ENCODE results near the gene TCF3. TPM values are rescaled to one million over a fixed set of nuclear protein-coding genes. Genes with fewer than 3 reads are reported as not detected.

Gene TCF3
- total and polyA plus RNA-seq, 4 donors, result 36.9 to 58.1 (median 45.2) TPM

- 7 to 36% methylated on average over 14 to 63 of the region's 63 CpGs for WGBS, 2 donors
- H3K4me1 ChIP-seq (ENCODE audit: control insufficient read depth in 5 of 5, insufficient read depth in 5 of 5, low read length in 5 of 5), result peaks cover 0 to 12% (median 0%) of the 10 kb centered on the region in 5 donors
- H3K27ac ChIP-seq (ENCODE audit: low read depth in 1 of 2, low read length in 1 of 2), result peak within 1 kb of the TSS; percentile 73 to 90
- no peaks in the 10 kb centered on the region for H3K9me3 ChIP-seq (ENCODE audit: control insufficient read depth in 4 of 4, insufficient read depth in 3 of 4, low read length in 3 of 4)
- TF ChIP-seq CTCF (IDR thresholded peaks at IDR 0.05; ENCODE audit: control extremely low read depth, extremely low read depth), result no peak
- H3K27me3 ChIP-seq (ENCODE audit: control insufficient read depth in 3 of 3, insufficient read depth in 3 of 3, low read length in 2 of 3), result no peaks in the 10 kb centered on the region
- H3K4me3 ChIP-seq, result peak within 1 kb of the TSS; percentile 75
- peak within 1 kb of the TSS; percentile 61 to 91 for H3K9ac ChIP-seq (ENCODE audit: insufficient read depth in 1 of 2, low read length in 2 of 2)
- ATAC-seq (ENCODE audit: insufficient read depth, low FRiP score), result peak; percentile 81
- peaks cover 0 to 9% (median 3%) of the 10 kb centered on the region in 4 donors for H3K36me3 ChIP-seq (ENCODE audit: control insufficient read depth in 4 of 4, insufficient read depth in 4 of 4, low read length in 4 of 4)
- DNase-seq, result peak; percentile 80 to 82 (median 81)
Observed at GRCh38 chr19:1568320-1569019, 83.9 kb downstream of the TCF3 start, which contains the start of gene MEX3D. Gene MEX3D (minus strand): TSS chr19:1568325. CDS start chr19:1568058, 267 bp downstream.

GRCh38 chr19:1567848-1568227, 84.6 kb downstream of the TCF3 start:
- Histone ChIP-seq H3K27ac (ENCODE audit: low read depth in 1 of 2, low read length in 1 of 2) (no peak overlapping the region), H3K4me1 (ENCODE audit: control insufficient read depth in 5 of 5, insufficient read depth in 5 of 5, low read length in 5 of 5) (peaks cover 0 to 12% (median 0%) of the 10 kb centered on the region in 5 donors), H3K4me3 (peak overlapping the region; percentile 75), H3K9me3 (ENCODE audit: control insufficient read depth in 4 of 4, insufficient read depth in 3 of 4, low read length in 3 of 4) (no peaks in the 10 kb centered on the region), H3K27me3 (ENCODE audit: control insufficient read depth in 3 of 3, insufficient read depth in 3 of 3, low read length in 2 of 3) (no peaks in the 10 kb centered on the region), H3K9ac (ENCODE audit: insufficient read depth in 1 of 2, low read length in 2 of 2) (no peak overlapping the region), H3K36me3 (ENCODE audit: control insufficient read depth in 4 of 4, insufficient read depth in 4 of 4, low read length in 4 of 4) (peaks cover 0 to 9% (median 3%) of the 10 kb centered on the region in 4 donors)
- WGBS, 2 donors, result 0% methylated on average over 52 of the region's 73 CpGs; no CpG with 5 or more reads in 1 of the 2 donors
- DNase-seq (peak in 1 of 3 donors; percentile 18), ATAC-seq (ENCODE audit: insufficient read depth, low FRiP score) (no peak)
- TF ChIP-seq CTCF (IDR thresholded peaks at IDR 0.05; ENCODE audit: control extremely low read depth, extremely low read depth), result no peak

GRCh38 chr19:1567116-1567847, 85.1 kb downstream of the TCF3 start:
- ATAC-seq (ENCODE audit: insufficient read depth, low FRiP score), result peak; percentile 13
- Histone ChIP-seq H3K9me3 (ENCODE audit: control insufficient read depth in 4 of 4, insufficient read depth in 3 of 4, low read length in 3 of 4) (no peaks in the 10 kb centered on the region), H3K27ac (ENCODE audit: low read depth in 1 of 2, low read length in 1 of 2) (peak overlapping the region; percentile 73 to 90), H3K27me3 (ENCODE audit: control insufficient read depth in 3 of 3, insufficient read depth in 3 of 3, low read length in 2 of 3) (no peaks in the 10 kb centered on the region), H3K36me3 (ENCODE audit: control insufficient read depth in 4 of 4, insufficient read depth in 4 of 4, low read length in 4 of 4) (peaks cover 0 to 9% (median 3%) of the 10 kb centered on the region in 4 donors), H3K4me3 (peak overlapping the region; percentile 75), H3K4me1 (ENCODE audit: control insufficient read depth in 5 of 5, insufficient read depth in 5 of 5, low read length in 5 of 5) (peaks cover 0 to 12% (median 0%) of the 10 kb centered on the region in 5 donors), H3K9ac (ENCODE audit: insufficient read depth in 1 of 2, low read length in 2 of 2) (peak overlapping the region; percentile 61 to 91)
- TF ChIP-seq CTCF (IDR thresholded peaks at IDR 0.05; ENCODE audit: control extremely low read depth, extremely low read depth), result no peak
- peak in 2 of 3 donors; percentile 33 to 42 for DNase-seq
- 2% methylated on average over 22 to 108 of the region's 108 CpGs for WGBS, 2 donors
